Hepatocyte (in vitro differentiated cells): Measurements from ENCODE around the gene CCNB1IP1. TPM values are rescaled to one million over a fixed set of nuclear protein-coding genes. Genes with fewer than 3 reads are reported as not detected.
"Not testable (repeated sequence)": the region's sequence is repeated elsewhere in the genome, so short reads cannot be mapped to it uniquely, and the experiment has no call there.

ENCODE experiments used
- DNase-seq: peaks from one replicate; pipeline ENCODE4 v3.0.0-alpha.2; 2016; ENCODE audit warnings: low spot score
- H2AFZ ChIP-seq: fragments of 200-600 bp; sonication (generic); 2 replicates; pipeline ENCODE4 v1.6.0; 2016; ENCODE audit warnings: antibody characterized with exemption, mild to moderate bottlenecking
- H3K27ac ChIP-seq: fragments of 200-600 bp; sonication (generic); 2 replicates; pipeline ENCODE4 v1.5.1; 2016; ENCODE audit warnings: mild to moderate bottlenecking
- H3K27me3 ChIP-seq: fragments of 200-600 bp; sonication (generic); 2 replicates; pipeline ENCODE4 v1.6.1; 2016
- H3K36me3 ChIP-seq: fragments of 200-600 bp; sonication (generic); replicated peaks from 2 replicates; pipeline ENCODE4 v1.5.1; 2016; ENCODE audit warnings: low read depth; ENCODE audit not compliant: insufficient read depth
- H3K4me1 ChIP-seq: fragments of 200-600 bp; sonication (generic); 2 replicates; pipeline ENCODE4 v1.5.1; 2016; ENCODE audit warnings: mild to moderate bottlenecking, moderate library complexity; ENCODE audit not compliant: insufficient read depth
- H3K4me2 ChIP-seq: fragments of 200-600 bp; sonication (generic); 2 replicates; pipeline ENCODE4 v1.6.0; 2016
- H3K4me3 ChIP-seq: fragments of 200-600 bp; sonication (generic); 2 replicates; pipeline ENCODE4 v1.5.1; 2016; ENCODE audit warnings: mild to moderate bottlenecking
- H3K79me2 ChIP-seq: fragments of 200-600 bp; sonication (generic); 2 replicates; pipeline ENCODE4 v1.6.0; 2017; ENCODE audit warnings: mild to moderate bottlenecking
- H3K9me2 ChIP-seq: fragments of 200-600 bp; sonication (generic); replicated peaks from 2 replicates; pipeline ENCODE4 v1.6.0; 2017; ENCODE audit warnings: mild to moderate bottlenecking; ENCODE audit not compliant: insufficient read depth
- H3K9me3 ChIP-seq: fragments of 200-600 bp; sonication (generic); 2 replicates; pipeline ENCODE4 v1.5.1; 2016; ENCODE audit warnings: low read depth, mild to moderate bottlenecking
- H4K20me1 ChIP-seq: fragments of 200-600 bp; sonication (generic); 2 replicates; pipeline ENCODE4 v1.6.0; 2016; ENCODE audit warnings: mild to moderate bottlenecking; ENCODE audit not compliant: insufficient read depth, poor library complexity, severe bottlenecking
- CTCF ChIP-seq: fragments of 200-600 bp; sonication (generic); IDR thresholded peaks from 2 replicates; pipeline ENCODE4 v1.5.1; 2016; ENCODE audit warnings: antibody characterized with exemption, mild to moderate bottlenecking; ENCODE audit not compliant: poor library complexity
- EZH2 ChIP-seq: fragments of 200-600 bp; sonication (generic); IDR thresholded peaks from 2 replicates; pipeline ENCODE4 v1.6.1; 2016; ENCODE audit warnings: antibody characterized with exemption, mild to moderate bottlenecking, borderline replicate concordance
- EZH2phosphoT487 ChIP-seq: fragments of 200-600 bp; sonication (generic); IDR thresholded peaks from one replicate; pipeline ENCODE4 v1.6.1; 2018; ENCODE audit warnings: antibody characterized with exemption, mild to moderate bottlenecking, low read depth, moderate library complexity; ENCODE audit not compliant: unreplicated experiment, severe bottlenecking
- WGBS: methylation state at CpG from one replicate; pipeline ENCODE4 v1.1.6; 2016; ENCODE audit warnings: low lambda C conversion rate; ENCODE audit errors: missing lambda C conversion rate; 5-methylcytosine and 5-hydroxymethylcytosine counted together
- polyA plus RNA-seq: library from polyadenylated mRNA; unstranded; fragments of >200 nt; fragmentation: Nextera tagmentation; extraction: Ambion mirVana; gene quantifications from 2 replicates; pipeline ENCODE4 v1.2.1, GENCODE V29; 2016
- total RNA-seq: library from RNA; depleted of rRNA; stranded (reverse); fragments of >200 nt; gene quantifications from 2 replicates; pipeline ENCODE4 v1.2.3, GENCODE V29; 2014

The CCNB1IP1 gene
- total and polyA plus RNA-seq, 2 experiments from 2014 or later: 21.3 to 84.8 TPM

DNA sequence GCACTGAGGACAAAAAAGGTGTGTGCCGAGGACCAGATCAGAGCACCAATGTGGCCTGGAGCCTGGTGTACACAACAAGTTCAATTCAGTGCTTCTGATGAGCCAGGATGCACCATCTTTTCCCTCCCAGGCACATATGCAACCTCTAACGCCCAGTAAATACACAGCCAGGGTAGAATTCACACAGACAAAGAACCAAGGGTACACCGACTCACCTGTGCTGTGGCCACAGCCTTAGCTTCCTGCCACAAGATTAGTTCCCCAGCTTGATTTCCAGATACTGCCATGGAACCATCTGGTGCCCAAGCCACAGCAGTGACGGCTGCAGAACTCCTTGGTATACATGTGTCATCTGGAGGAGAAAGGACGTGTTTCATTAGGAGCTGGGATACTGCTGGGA, 39.7 kb upstream of the CCNB1IP1 start:
- H3K79me2 ChIP-seq: no peaks in the 10 kb centered on the region
- no peaks in the 10 kb centered on the region for H4K20me1 ChIP-seq
- no peak overlapping the region for H3K4me2 ChIP-seq
- TF ChIP-seq EZH2phosphoT487 (no peak), CTCF (no peak), EZH2 (no peak)
- H3K27me3 ChIP-seq: no peaks in the 10 kb centered on the region
- H3K36me3 ChIP-seq: peaks cover 5% of the 10 kb centered on the region
- no peaks in the 10 kb centered on the region for H3K9me2 ChIP-seq
- WGBS: 85% methylated on average over 5 of the region's 5 CpGs
- H2AFZ ChIP-seq: no peak overlapping the region
- H3K9me3 ChIP-seq: no peaks in the 10 kb centered on the region
- no peak overlapping the region for H3K27ac ChIP-seq
- H3K4me3 ChIP-seq: no peak overlapping the region
- DNase-seq: no peak
- peaks cover 19% of the 10 kb centered on the region for H3K4me1 ChIP-seq

GRCh38 chr14:20365928-20366327, 32.8 kb upstream of the CCNB1IP1 start:
- TF ChIP-seq CTCF: no peak
- Histone ChIP-seq H3K9me3 (no peaks in the 10 kb centered on the region), H3K36me3 (peaks cover 5% of the 10 kb centered on the region)

DNA sequence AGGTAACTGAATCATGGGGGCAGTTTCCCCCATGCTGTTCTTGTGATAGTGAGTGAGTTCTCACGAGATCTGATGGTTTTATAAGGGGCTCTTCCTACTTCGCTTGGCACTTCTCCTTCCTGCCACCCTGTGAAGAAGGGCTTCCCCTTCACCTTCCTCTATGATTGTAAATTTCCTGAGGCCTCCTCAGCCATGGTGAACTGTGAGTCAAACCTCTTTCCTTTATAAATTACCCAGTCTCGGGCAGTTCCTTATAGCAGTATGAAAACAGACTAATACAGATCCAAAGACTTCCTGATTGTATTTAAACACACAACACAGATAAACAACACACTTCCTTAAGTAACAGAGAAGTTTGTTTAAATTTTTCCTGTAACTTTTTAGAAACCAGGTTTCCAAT, 25.4 kb upstream of the CCNB1IP1 start:
- not testable (repeated sequence) for H3K79me2 ChIP-seq, H3K9me3 ChIP-seq, H3K27me3 ChIP-seq, H3K9me2 ChIP-seq, DNase-seq, H3K4me1 ChIP-seq, H2AFZ ChIP-seq, H3K4me2 ChIP-seq, H3K36me3 ChIP-seq, H4K20me1 ChIP-seq, H3K4me3 ChIP-seq
- H3K27ac ChIP-seq: peak overlapping the region; percentile 20
- 95% methylated on average over 3 of the region's 3 CpGs for WGBS

More at GRCh38 chr14:20365928-20366327, 32.8 kb upstream of the CCNB1IP1 start:
- H3K27ac ChIP-seq: no peak overlapping the region
- no peak overlapping the region for H3K4me3 ChIP-seq
- no peaks in the 10 kb centered on the region for H3K79me2 ChIP-seq
- H3K27me3 ChIP-seq: no peaks in the 10 kb centered on the region
- no peak for DNase-seq
- no peak overlapping the region for H3K4me2 ChIP-seq
- H4K20me1 ChIP-seq: no peaks in the 10 kb centered on the region
- no peak overlapping the region for H2AFZ ChIP-seq
- no peaks in the 10 kb centered on the region for H3K9me2 ChIP-seq
- no peaks in the 10 kb centered on the region for H3K4me1 ChIP-seq

- no peaks in the 10 kb centered on the region for H3K9me3 ChIP-seq
- DNase-seq: no peak
- no peak overlapping the region for H3K27ac ChIP-seq
- H3K4me3 ChIP-seq: no peak overlapping the region
- no peak overlapping the region for H3K4me2 ChIP-seq
- H3K4me1 ChIP-seq: no peaks in the 10 kb centered on the region
- no peaks in the 10 kb centered on the region for H3K36me3 ChIP-seq
- H4K20me1 ChIP-seq: no peaks in the 10 kb centered on the region
- no peak overlapping the region for H2AFZ ChIP-seq
- no peaks in the 10 kb centered on the region for H3K27me3 ChIP-seq
- WGBS: 97% methylated on average over 3 of the region's 3 CpGs
- no peaks in the 10 kb centered on the region for H3K79me2 ChIP-seq
- no peaks in the 10 kb centered on the region for H3K9me2 ChIP-seq
- TF ChIP-seq CTCF: no peak
- no peak for TF ChIP-seq EZH2
- TF ChIP-seq EZH2phosphoT487: no peak
These were observed 23.3 kb upstream of the CCNB1IP1 start for GRCh38 chr14:20356422-20356821.
